Activated CD4-positive, alpha-beta T cell treated with anti-CD3 and anti-CD28 coated beads, Interleukin-2, amount 50 U/mL, for 4 hours (primary cell): ENCODE data around the gene VAV2.
"Not testable (repeated sequence)": the region's sequence is repeated elsewhere in the genome, so short reads cannot be mapped to it uniquely, and the experiment has no call there.

Experiments used
- DNase-seq, 2 experiments: peaks; one replicate each; pipeline ENCODE4 v3.0.0-alpha.2; 2020

Gene VAV2

GRCh38 chr9:133968966-133969617 is 23.0 kb downstream of the VAV2 start:
- DNase-seq: no peak

GRCh38 chr9:133968428-133968827 is 23.7 kb downstream of the VAV2 start:
- DNase-seq: no peak

GRCh38 chr9:133967024-133967741 is 24.9 kb downstream of the VAV2 start:
- no peak for DNase-seq

GRCh38 chr9:133964463-133964862 is 27.7 kb downstream of the VAV2 start:
- DNase-seq: no peak

GRCh38 chr9:133963166-133963565 is 29.0 kb downstream of the VAV2 start:
- DNase-seq: no peak

- no peak for DNase-seq
These were observed 29.8 kb downstream of the VAV2 start for GRCh38 chr9:133962341-133962740.

- DNase-seq: no peak
These were observed 30.6 kb downstream of the VAV2 start for GRCh38 chr9:133961226-133962165.

GRCh38 chr9:133960568-133961129 is 31.5 kb downstream of the VAV2 start:
- DNase-seq: no peak

- DNase-seq: no peak
These were observed 32.1 kb downstream of the VAV2 start for GRCh38 chr9:133959966-133960567.

- no peak for DNase-seq
These were observed 33.0 kb downstream of the VAV2 start for GRCh38 chr9:133959171-133959570.

- no peak for DNase-seq
These were observed 33.4 kb downstream of the VAV2 start for GRCh38 chr9:133958756-133959155.

GRCh38 chr9:133957772-133958171 is 34.4 kb downstream of the VAV2 start:
- DNase-seq: not testable (repeated sequence)

GRCh38 chr9:133957328-133957727 is 34.8 kb downstream of the VAV2 start:
- no peak for DNase-seq

GRCh38 chr9:133956520-133957076 is 35.5 kb downstream of the VAV2 start:
- no peak for DNase-seq

- peak; percentile 8 for DNase-seq
These were observed 36.2 kb downstream of the VAV2 start for GRCh38 chr9:133955821-133956411.

- DNase-seq: peak; percentile 12 to 14
These were observed 37.1 kb downstream of the VAV2 start for GRCh38 chr9:133954862-133955529.

- DNase-seq: no peak
These were observed 38.0 kb downstream of the VAV2 start for GRCh38 chr9:133953976-133954709.

- no peak for DNase-seq
These were observed 38.5 kb downstream of the VAV2 start for GRCh38 chr9:133953621-133953975.

GRCh38 chr9:133952598-133953550 is 39.2 kb downstream of the VAV2 start:
- no peak for DNase-seq

GRCh38 chr9:133951265-133951664 is 40.9 kb downstream of the VAV2 start:
- DNase-seq: no peak
